IPS-18a (cell line): Measurements from ENCODE around the gene APRT.
"Not testable (repeated sequence)": the region's sequence is repeated elsewhere in the genome, so short reads cannot be mapped to it uniquely, and the experiment has no call there.

Source experiments
- H3K27ac ChIP-seq: one replicate; pipeline ENCODE4 v1.5.1; 2013; ENCODE audit warnings: low read length
- H3K27me3 ChIP-seq: one replicate; pipeline ENCODE4 v1.6.1; 2013; ENCODE audit warnings: mild to moderate bottlenecking, low read length; ENCODE audit not compliant: control insufficient read depth, insufficient read depth
- H3K36me3 ChIP-seq: one replicate; pipeline ENCODE4 v1.6.1; 2013; ENCODE audit warnings: low read depth, low read length; ENCODE audit not compliant: control insufficient read depth
- H3K4me1 ChIP-seq: one replicate; pipeline ENCODE4 v1.6.1; 2013; ENCODE audit warnings: low read depth, low read length; ENCODE audit not compliant: control insufficient read depth
- H3K4me3 ChIP-seq: one replicate; pipeline ENCODE4 v1.5.1; 2013; ENCODE audit warnings: low read length
- H3K9ac ChIP-seq: one replicate; pipeline ENCODE4 v1.6.1; 2013; ENCODE audit warnings: mild to moderate bottlenecking, low read length, moderate library complexity
- H3K9me3 ChIP-seq: one replicate; pipeline ENCODE4 v1.6.1; 2013; ENCODE audit warnings: low read depth, low read length; ENCODE audit not compliant: control insufficient read depth

Gene APRT

DNA sequence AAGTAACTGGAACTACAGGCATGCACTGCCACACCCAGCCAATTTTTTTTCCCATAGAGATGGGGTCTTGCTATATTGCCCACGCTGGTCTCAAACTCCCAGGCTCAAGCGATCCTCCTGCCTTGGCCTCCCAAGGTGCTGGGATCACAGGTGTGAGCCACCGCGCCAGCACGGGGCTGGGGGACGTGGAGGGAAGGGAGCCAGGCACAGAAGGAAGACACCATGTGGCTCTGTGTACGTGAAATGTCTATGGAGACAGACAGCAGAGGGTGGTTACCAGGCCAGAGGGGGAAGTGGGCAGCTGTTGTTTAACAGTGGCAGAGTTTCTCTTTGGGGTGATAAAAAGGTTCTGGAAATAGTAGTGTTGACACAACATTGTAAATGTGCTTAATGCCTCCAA lies 22.1 kb downstream of the APRT start:
- Histone ChIP-seq H3K27me3 (no peaks in the 10 kb centered on the region), H3K9ac (no peak overlapping the region), H3K36me3 (no peaks in the 10 kb centered on the region), H3K4me3 (no peak overlapping the region), H3K4me1 (peaks cover 9% of the 10 kb centered on the region), H3K9me3 (no peaks in the 10 kb centered on the region), H3K27ac (no peak overlapping the region)

DNA sequence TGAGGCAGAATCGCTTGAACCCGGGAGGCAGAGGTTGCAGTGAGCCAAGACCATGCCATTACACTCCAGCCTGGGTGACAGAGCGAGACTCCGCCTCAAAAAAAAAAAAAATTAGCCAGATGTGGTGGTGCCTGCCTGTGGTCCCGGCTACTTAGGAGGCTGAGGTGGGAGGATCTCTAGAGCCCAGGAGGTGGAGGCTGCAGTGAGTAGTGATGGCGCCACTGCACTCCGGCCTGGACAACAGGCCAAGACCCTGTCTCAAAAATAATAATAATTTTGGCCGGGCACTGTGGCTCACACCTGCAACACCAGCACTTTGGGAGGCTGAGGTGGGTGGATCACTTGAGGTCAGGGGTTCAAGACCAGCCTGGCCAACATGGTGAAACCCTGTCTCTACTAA lies 23.0 kb downstream of the APRT start:
- H3K27me3 ChIP-seq, H3K9ac ChIP-seq, H3K4me3 ChIP-seq, H3K36me3 ChIP-seq, H3K9me3 ChIP-seq, H3K27ac ChIP-seq: not testable (repeated sequence)
- peaks cover 10% of the 10 kb centered on the region for H3K4me1 ChIP-seq

- H3K27ac ChIP-seq, result no peak overlapping the region
- H3K4me1 ChIP-seq, result peaks cover 13% of the 10 kb centered on the region
Observed at GRCh38 chr16:88787579-88788314, 24.0 kb downstream of the APRT start.

GRCh38 chr16:88785106-88785924 lies 26.4 kb downstream of the APRT start, which contains the start of gene PIEZO1:
Gene PIEZO1 (minus strand): TSS chr16:88785220. CDS start chr16:88784964, 256 bp downstream.
- Histone ChIP-seq H3K4me3 (peak within 1 kb of the TSS; percentile 52), H3K27me3 (no peaks in the 10 kb centered on the region), H3K4me1 (peaks cover 7% of the 10 kb centered on the region), H3K27ac (no peak within 1 kb of the TSS), H3K9ac (peak within 1 kb of the TSS; percentile 56), H3K9me3 (no peaks in the 10 kb centered on the region), H3K36me3 (no peaks in the 10 kb centered on the region)

More at GRCh38 chr16:88787579-88788314, 24.0 kb downstream of the APRT start:
- H3K27me3 ChIP-seq, result no peaks in the 10 kb centered on the region
- H3K9me3 ChIP-seq, result no peaks in the 10 kb centered on the region
- no peaks in the 10 kb centered on the region for H3K36me3 ChIP-seq
- H3K9ac ChIP-seq, result no peak overlapping the region
- H3K4me3 ChIP-seq, result no peak overlapping the region

DNA sequence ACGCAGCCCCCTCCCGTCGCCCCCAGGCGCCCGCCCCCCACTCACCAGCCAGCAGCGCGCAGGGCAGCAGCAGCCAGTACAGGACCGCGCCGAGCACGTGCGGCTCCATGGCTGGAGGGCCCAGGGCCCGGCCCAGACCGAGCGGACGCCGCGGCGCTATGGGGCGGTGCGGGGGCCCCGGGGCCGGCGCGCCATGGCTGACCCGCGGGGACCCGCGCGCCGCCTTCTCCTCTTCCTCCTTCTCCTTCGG lies 26.9 kb downstream of the APRT start:
- H3K36me3 ChIP-seq, result no peaks in the 10 kb centered on the region
- no peaks in the 10 kb centered on the region for H3K27me3 ChIP-seq
- no peak overlapping the region for H3K27ac ChIP-seq
- peak overlapping the region; percentile 56 for H3K9ac ChIP-seq
- peaks cover 5% of the 10 kb centered on the region for H3K4me1 ChIP-seq
- H3K9me3 ChIP-seq, result no peaks in the 10 kb centered on the region
- H3K4me3 ChIP-seq, result peak overlapping the region; percentile 52

GRCh38 chr16:88784074-88784855 lies 27.5 kb downstream of the APRT start:
- Histone ChIP-seq H3K4me3 (peak overlapping the region; percentile 52), H3K27ac (no peak overlapping the region), H3K4me1 (peaks cover 5% of the 10 kb centered on the region), H3K36me3 (no peaks in the 10 kb centered on the region), H3K27me3 (no peaks in the 10 kb centered on the region), H3K9ac (peak overlapping the region; percentile 56), H3K9me3 (no peaks in the 10 kb centered on the region)

GRCh38 chr16:88783391-88784073 lies 28.2 kb downstream of the APRT start:
- no peak overlapping the region for H3K9ac ChIP-seq
- no peaks in the 10 kb centered on the region for H3K27me3 ChIP-seq
- peak overlapping the region; percentile 52 for H3K4me3 ChIP-seq
- H3K27ac ChIP-seq, result no peak overlapping the region
- no peaks in the 10 kb centered on the region for H3K9me3 ChIP-seq
- H3K4me1 ChIP-seq, result peaks cover 5% of the 10 kb centered on the region
- no peaks in the 10 kb centered on the region for H3K36me3 ChIP-seq

DNA sequence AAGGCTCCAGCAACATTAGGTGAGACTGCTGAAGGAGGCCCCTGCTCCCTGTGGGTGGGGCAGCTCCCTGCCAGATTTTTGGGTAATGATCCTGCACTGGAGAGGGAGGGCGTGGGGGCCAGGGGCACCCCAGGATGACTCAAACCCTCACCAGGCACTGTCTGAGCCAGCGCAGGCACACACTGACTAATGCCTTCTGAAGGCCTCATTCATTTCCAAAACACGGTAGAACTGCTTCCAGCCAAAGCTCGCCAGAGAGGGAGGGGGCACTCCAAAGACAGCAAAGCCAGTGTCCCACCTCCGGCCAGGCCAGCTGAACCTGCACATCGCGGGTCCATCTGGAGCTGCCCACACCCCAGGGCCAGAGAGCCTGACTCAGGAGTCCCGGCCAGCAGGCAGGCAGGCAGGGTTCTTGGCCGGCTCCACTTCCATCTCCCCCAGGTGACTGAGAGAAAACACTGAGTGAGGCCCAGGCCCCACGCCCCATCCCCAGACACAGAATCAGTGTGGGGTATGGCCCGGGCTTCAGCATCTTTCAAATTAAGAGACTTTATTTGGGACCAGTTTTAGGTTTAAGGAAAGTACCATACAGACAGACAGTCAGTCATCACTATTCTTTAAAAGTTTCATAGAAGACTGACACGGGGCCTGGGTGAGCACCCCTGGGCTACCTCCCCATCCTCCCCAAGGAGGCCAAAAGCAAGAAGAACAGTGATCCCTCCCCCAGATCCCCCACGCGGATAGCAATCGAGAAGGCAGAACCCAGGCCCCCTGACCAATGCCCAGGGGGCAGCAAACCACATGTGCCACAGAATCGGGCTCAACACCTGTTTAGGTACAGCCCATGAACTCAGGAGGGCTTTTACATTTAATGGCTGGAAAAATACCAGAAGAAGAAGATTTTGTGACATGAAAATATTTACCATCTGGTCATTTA lies 29.0 kb downstream of the APRT start:
- no peak overlapping the region for H3K27ac ChIP-seq
- no peak overlapping the region for H3K9ac ChIP-seq
- H3K9me3 ChIP-seq, result no peaks in the 10 kb centered on the region
- peaks cover 9% of the 10 kb centered on the region for H3K4me1 ChIP-seq
- no peaks in the 10 kb centered on the region for H3K36me3 ChIP-seq
- no peak overlapping the region for H3K4me3 ChIP-seq
- H3K27me3 ChIP-seq, result no peaks in the 10 kb centered on the region

GRCh38 chr16:88781140-88782077 lies 30.3 kb downstream of the APRT start:
- Histone ChIP-seq H3K36me3 (no peaks in the 10 kb centered on the region), H3K9me3 (no peaks in the 10 kb centered on the region), H3K27ac (no peak overlapping the region), H3K9ac (no peak overlapping the region), H3K4me1 (peaks cover 9% of the 10 kb centered on the region), H3K27me3 (no peaks in the 10 kb centered on the region), H3K4me3 (no peak overlapping the region)
